Liver (tissue), 9 donors: ENCODE measurements around the gene SPAG16. TPM values are rescaled to one million over a fixed set of nuclear protein-coding genes. Genes with fewer than 3 reads are reported as not detected.

Experiments used
- DNase-seq: peaks from one replicate; pipeline ENCODE4 v3.0.0-alpha.2; 2017; ENCODE audit warnings: low spot score
- H3K27ac ChIP-seq, 2 donors: one replicate each; pipeline ENCODE4 v1.7.0; 2013; ENCODE audit warnings: inconsistent platforms in 2 of 2, low read length in 2 of 2, control low read depth in 1 of 2, low read depth in 1 of 2, mild to moderate bottlenecking in 1 of 2
- H3K27me3 ChIP-seq, 4 donors: one replicate each; pipeline versions ENCODE4 v1.6.1 to v1.7.0; 2013; ENCODE audit warnings: low read length in 3 of 4, inconsistent platforms in 1 of 4, mild to moderate bottlenecking in 1 of 4, moderate library complexity in 1 of 4; ENCODE audit not compliant: control insufficient read depth in 4 of 4, insufficient read depth in 4 of 4
- H3K36me3 ChIP-seq, 4 donors: one replicate each; pipeline versions ENCODE4 v1.6.1 to v1.7.0; 2013; ENCODE audit warnings: low read length in 3 of 4, mild to moderate bottlenecking in 3 of 4, low read depth in 1 of 4, moderate library complexity in 1 of 4; ENCODE audit not compliant: control insufficient read depth in 4 of 4, insufficient read depth in 3 of 4
- H3K4me1 ChIP-seq, 4 donors: one replicate each; pipeline versions ENCODE4 v1.6.1 to v1.7.0; 2013; ENCODE audit warnings: low read length in 3 of 4, mild to moderate bottlenecking in 3 of 4, moderate library complexity in 1 of 4; ENCODE audit not compliant: control insufficient read depth in 4 of 4, insufficient read depth in 4 of 4
- H3K4me3 ChIP-seq, 3 donors: one replicate each; pipeline versions ENCODE4 v1.6.1 to v1.7.0; 2013; ENCODE audit warnings: low read length in 3 of 3, control low read depth in 1 of 3, low read depth in 1 of 3, mild to moderate bottlenecking in 1 of 3
- H3K9ac ChIP-seq, 2 donors: one replicate each; pipeline ENCODE4 v1.7.0; 2013; ENCODE audit warnings: low read length in 2 of 2, mild to moderate bottlenecking in 2 of 2, moderate library complexity in 2 of 2, control low read depth in 1 of 2, low read depth in 1 of 2
- H3K9me3 ChIP-seq, 4 donors: one replicate each; pipeline versions ENCODE4 v1.6.1 to v1.7.0; 2013; ENCODE audit warnings: low read length in 3 of 4; ENCODE audit not compliant: control insufficient read depth in 4 of 4
- ATF3 ChIP-seq: IDR thresholded peaks from 2 replicates; pipeline ENCODE4 v1.6.1; 2016; ENCODE audit warnings: antibody characterized with exemption
- CTCF ChIP-seq: fragments of 150-350 bp; IDR thresholded peaks from 2 replicates; pipeline ENCODE4 v1.5.1; 2017; ENCODE audit warnings: improper control_type of control experiment, low read depth, low read length; ENCODE audit not compliant: missing input control
- EGR1 ChIP-seq, 2 donors: IDR thresholded peaks; 2 replicates each; pipeline ENCODE4 v1.6.1; 2016 to 2018; ENCODE audit warnings: antibody characterized with exemption in 2 of 2, low read depth in 2 of 2
- FOXA1 ChIP-seq: IDR thresholded peaks from 2 replicates; pipeline ENCODE4 v1.6.1; 2016; ENCODE audit warnings: antibody characterized with exemption
- FOXA2 ChIP-seq: IDR thresholded peaks from 2 replicates; pipeline ENCODE4 v1.6.1; 2016; ENCODE audit warnings: antibody characterized with exemption
- GABPA ChIP-seq, 2 donors: IDR thresholded peaks in 1 of 2; conservative IDR thresholded peaks in 1 of 2; 2 replicates each; pipeline ENCODE4 v1.6.1; 2016; ENCODE audit warnings: antibody characterized with exemption in 2 of 2, mild to moderate bottlenecking in 1 of 2, moderate library complexity in 1 of 2
- HNF4A ChIP-seq, 2 donors: conservative IDR thresholded peaks; 2 replicates each; pipeline ENCODE4 v1.6.1; 2016; ENCODE audit warnings: antibody characterized with exemption in 2 of 2, mild to moderate bottlenecking in 2 of 2
- HNF4G ChIP-seq: IDR thresholded peaks from 2 replicates; pipeline ENCODE4 v1.6.1; 2016; ENCODE audit warnings: antibody characterized with exemption
- JUND ChIP-seq, 2 donors: IDR thresholded peaks; 2 replicates each; pipeline ENCODE4 v1.6.1; 2016; ENCODE audit warnings: antibody characterized with exemption in 2 of 2
- MAX ChIP-seq: IDR thresholded peaks from 2 replicates; pipeline ENCODE4 v1.6.1; 2016; ENCODE audit warnings: antibody characterized with exemption
- NR2F2 ChIP-seq: IDR thresholded peaks from 2 replicates; pipeline ENCODE4 v1.6.1; 2016; ENCODE audit warnings: antibody characterized with exemption
- RAD21 ChIP-seq, 2 donors: IDR thresholded peaks; 2 replicates each; pipeline ENCODE4 v1.6.1; 2016; ENCODE audit warnings: antibody characterized with exemption in 2 of 2, mild to moderate bottlenecking in 2 of 2
- REST ChIP-seq: IDR thresholded peaks from 2 replicates; pipeline ENCODE4 v1.6.1; 2016; ENCODE audit warnings: antibody characterized with exemption, mild to moderate bottlenecking
- RXRA ChIP-seq, 2 donors: IDR thresholded peaks; 2 replicates each; pipeline ENCODE4 v1.6.1; 2017 to 2018; ENCODE audit warnings: antibody characterized with exemption in 2 of 2, mild to moderate bottlenecking in 1 of 2
- SP1 ChIP-seq: IDR thresholded peaks from 2 replicates; pipeline ENCODE4 v1.6.1; 2018; ENCODE audit warnings: antibody characterized with exemption, mild to moderate bottlenecking
- TAF1 ChIP-seq: conservative IDR thresholded peaks from 2 replicates; pipeline ENCODE4 v1.6.1; 2016; ENCODE audit warnings: antibody characterized with exemption, mild to moderate bottlenecking
- YY1 ChIP-seq: IDR thresholded peaks from 2 replicates; pipeline ENCODE4 v1.6.1; 2016; ENCODE audit warnings: antibody characterized with exemption, mild to moderate bottlenecking
- ZBTB33 ChIP-seq: IDR thresholded peaks from 2 replicates; pipeline ENCODE4 v1.6.1; 2016; ENCODE audit warnings: antibody characterized with exemption
- WGBS: extraction: QIAGEN DNeasy Blood & Tissue Kit; methylation state at CpG from one replicate; pipeline ENCODE4 v1.1.7; 2013; 5-methylcytosine and 5-hydroxymethylcytosine counted together
- polyA plus RNA-seq, 2 donors: library from polyadenylated mRNA; stranded (reverse) in 1 of 2; unstranded in 1 of 2; fragments of 200-250 nt in 1 of 2; fragments of >200 nt in 1 of 2; fragmentation: Nextera tagmentation in 1 of 2; extraction: Ambion mirVana in 1 of 2; gene quantifications; one replicate each; pipeline versions ENCODE4 v1.2.1 to v1.2.3, GENCODE V29; 2013 to 2015
- total RNA-seq, 2 donors: library from RNA; depleted of rRNA; stranded (reverse); fragments of >200 nt; gene quantifications; one replicate each; pipeline ENCODE4 v1.2.3, GENCODE V29; 2014
- donor health status: healthy.
- donor health status: healthy.
- donor health status: healthy.
- donor health status: healthy.
- donor health status: healthy.

The SPAG16 gene
- total and polyA plus RNA-seq, 4 donors, result 6.4 to 12.7 (median 11.4) TPM

- TF ChIP-seq REST (no peak), TAF1 (no peak)
Measured at GRCh38 chr2:213252206-213252605, 32.1 kb upstream of the SPAG16 start (continued).

- H3K27ac ChIP-seq, result no peak overlapping the region
- H3K27me3 ChIP-seq, result no peaks in the 10 kb centered on the region
- DNase-seq, result no peak
- no peaks in the 10 kb centered on the region for H3K36me3 ChIP-seq
- no peak overlapping the region for H3K4me3 ChIP-seq
- no peaks in the 10 kb centered on the region for H3K9me3 ChIP-seq
- H3K9ac ChIP-seq, result no peak overlapping the region
- TF ChIP-seq RAD21 (IDR thresholded peaks at IDR 0.05), result no peak
- no peak for TF ChIP-seq REST
- no peak for TF ChIP-seq HNF4G
- no peak for TF ChIP-seq MAX
- no peak for TF ChIP-seq HNF4A (conservative IDR thresholded peaks at IDR 0.05)
- TF ChIP-seq GABPA (IDR thresholded peaks at IDR 0.05 in 1 of 2, conservative IDR thresholded peaks at IDR 0.05 in 1 of 2), result no peak
- TF ChIP-seq ZBTB33, result no peak
- TF ChIP-seq JUND (IDR thresholded peaks at IDR 0.05), result no peak
- TF ChIP-seq TAF1, result no peak
- no peak for TF ChIP-seq FOXA1
- TF ChIP-seq SP1, result no peak
- TF ChIP-seq FOXA2, result no peak
- TF ChIP-seq RXRA (IDR thresholded peaks at IDR 0.05), result no peak
- TF ChIP-seq ATF3, result no peak
- TF ChIP-seq CTCF, result no peak
- no peak for TF ChIP-seq YY1
- no peak for TF ChIP-seq EGR1 (IDR thresholded peaks at IDR 0.05; ENCODE audit: low read depth in 2 of 2)
- TF ChIP-seq NR2F2, result no peak
- H3K4me1 ChIP-seq, result peaks cover 0 to 3% (median 1%) of the 10 kb centered on the region in 4 donors
- 56% methylated on average over 4 of the region's 4 CpGs for WGBS
Measured at GRCh38 chr2:213253162-213253561, 31.1 kb upstream of the SPAG16 start.
